GM18858 (cell line): ENCODE data around the gene RILPL1.
"Not testable (repeated sequence)": the region's sequence is repeated elsewhere in the genome, so short reads cannot be mapped to it uniquely, and the experiment has no call there.

Experiments
- ATAC-seq: cut with Tn5 transposase; IDR thresholded peaks from one replicate; pipeline ENCODE4 v1.9.1; 2021; ENCODE audit not compliant: unreplicated experiment

RILPL1 gene

GRCh38 chr12:123494124-123494851 lies 39.2 kb downstream of the RILPL1 start:
- no peak for ATAC-seq

DNA sequence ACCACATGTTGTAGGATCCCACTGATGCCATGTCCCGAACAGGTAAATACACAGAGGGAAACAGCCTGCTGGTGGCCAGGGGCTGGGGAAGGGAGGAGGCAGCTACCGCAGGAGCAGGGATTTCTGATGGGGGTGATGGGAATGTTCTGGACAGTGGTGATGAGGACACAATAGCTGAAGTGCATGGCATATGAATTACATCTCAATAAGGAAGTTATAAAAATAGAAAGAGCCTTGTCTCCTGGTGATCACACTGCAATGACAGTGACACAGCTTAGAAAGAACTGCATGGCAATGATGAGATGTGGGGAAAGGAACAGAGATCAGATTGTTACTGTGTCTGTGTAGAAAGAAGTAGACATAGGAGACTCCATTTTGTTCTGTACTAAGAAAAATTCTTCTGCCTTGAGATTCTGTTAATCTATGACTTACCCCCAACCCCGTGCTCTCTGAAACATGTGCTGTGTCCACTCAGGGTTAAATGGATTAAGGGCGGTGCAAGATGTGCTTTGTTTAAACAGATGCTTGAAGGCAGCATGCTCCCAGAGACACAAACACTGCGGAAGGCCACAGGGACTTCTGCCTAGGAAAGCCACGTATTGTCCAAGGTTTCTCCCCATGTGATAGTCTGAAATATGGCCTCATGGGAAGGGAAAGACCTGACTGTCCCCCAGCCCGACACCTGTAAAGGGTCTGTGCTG lies 41.0 kb downstream of the RILPL1 start:
- ATAC-seq = not testable (repeated sequence)

DNA sequence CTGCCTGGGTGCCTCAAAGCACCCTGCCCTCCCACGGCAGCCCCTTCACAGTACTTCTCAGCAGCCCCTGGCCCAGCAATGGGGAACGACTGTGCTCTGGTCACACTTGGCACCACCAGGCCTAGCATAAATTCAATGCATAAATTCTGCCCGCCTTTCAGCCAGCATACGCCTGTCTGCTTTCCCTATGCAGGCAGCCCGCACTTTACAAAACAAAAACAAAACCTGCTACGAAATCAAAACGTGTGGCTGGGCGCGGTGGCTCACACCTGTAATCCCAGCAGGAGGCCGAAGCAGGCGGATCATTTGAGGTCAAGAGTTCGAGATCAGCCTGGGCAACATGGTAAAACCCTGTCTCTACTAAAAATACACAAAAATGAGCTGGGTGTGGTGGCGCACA lies 42.0 kb downstream of the RILPL1 start:
- ATAC-seq = no peak

- ATAC-seq = no peak
Measured at GRCh38 chr12:123491056-123491455, 42.5 kb downstream of the RILPL1 start.

- ATAC-seq = no peak
Measured at GRCh38 chr12:123490089-123490488, 43.4 kb downstream of the RILPL1 start.

DNA sequence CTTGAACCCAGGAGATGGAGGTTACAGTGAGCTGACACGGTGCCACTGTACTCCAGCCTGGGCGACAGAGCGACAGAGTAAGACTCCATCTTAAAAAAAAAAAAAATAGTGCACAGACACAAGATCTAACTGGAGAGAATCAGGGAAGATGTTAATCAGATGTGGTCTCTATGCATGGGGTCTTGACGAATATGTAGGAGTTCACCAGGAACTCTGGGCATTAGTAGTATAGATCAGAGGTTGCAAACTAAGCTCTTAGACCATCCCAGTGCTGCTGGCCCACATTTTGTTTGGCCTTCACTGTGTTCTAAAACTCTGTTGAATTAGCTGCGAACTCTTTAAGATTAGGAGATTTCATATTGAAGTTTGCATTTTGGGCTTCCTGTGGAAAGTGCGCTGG lies 43.9 kb downstream of the RILPL1 start:
- no peak for ATAC-seq

DNA sequence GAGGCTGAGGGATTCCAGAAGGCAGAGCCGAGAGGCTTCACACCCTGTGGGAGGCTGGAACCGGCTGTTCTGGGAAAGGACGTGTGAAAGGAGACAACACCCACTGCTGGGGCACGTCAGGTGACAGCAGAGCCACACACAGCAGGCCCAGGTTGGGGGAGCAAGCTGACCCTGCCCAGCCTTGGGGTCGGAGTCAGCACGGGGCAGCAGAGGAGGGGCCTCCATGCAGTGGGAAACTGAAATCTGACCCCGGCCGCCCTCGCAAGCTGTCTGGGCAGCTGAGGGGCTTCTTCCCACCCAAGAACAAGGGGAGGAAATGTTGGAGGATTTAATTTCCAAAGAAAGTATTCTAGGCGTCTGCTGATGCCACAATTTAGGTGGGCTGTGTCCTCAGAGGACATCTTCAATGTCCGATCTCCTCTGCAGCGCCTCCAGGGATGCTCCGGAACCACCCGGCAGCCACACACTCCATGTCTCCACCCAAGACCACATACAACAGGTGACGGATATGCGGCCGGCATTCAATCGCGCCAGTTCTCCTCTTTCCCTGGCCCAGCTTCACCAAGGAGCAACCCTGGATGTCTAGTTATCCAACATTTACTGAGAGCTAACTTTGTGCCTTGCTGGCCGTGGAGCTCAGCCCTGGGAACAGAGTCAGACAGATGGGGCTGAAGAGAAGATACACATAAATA lies 44.8 kb downstream of the RILPL1 start:
- ATAC-seq = no peak

GRCh38 chr12:123487428-123487827 lies 46.1 kb downstream of the RILPL1 start:
- no peak for ATAC-seq

GRCh38 chr12:123485756-123486155 lies 47.8 kb downstream of the RILPL1 start:
- ATAC-seq = no peak

- no peak for ATAC-seq
Measured at GRCh38 chr12:123483602-123484248, 49.8 kb downstream of the RILPL1 start.

DNA sequence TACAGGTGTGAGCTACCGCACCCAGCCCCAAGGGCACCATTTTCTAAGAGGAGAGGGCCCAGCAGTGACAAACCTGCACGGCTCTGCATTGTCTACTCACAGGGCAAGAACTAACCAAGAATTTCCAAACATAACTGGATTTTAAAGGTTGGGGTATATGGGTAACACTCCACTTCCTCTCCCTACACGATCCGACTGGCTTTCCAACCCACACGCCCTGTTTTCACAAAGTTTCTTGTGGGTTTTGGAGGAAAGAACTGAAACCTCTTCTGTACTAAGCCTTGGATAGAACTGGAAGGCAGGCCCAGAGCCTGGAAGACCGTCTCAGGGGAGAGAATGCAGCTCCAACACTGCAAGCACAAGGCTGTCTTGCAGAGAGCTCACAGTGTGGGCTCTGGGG lies 50.6 kb downstream of the RILPL1 start:
- no peak for ATAC-seq

DNA sequence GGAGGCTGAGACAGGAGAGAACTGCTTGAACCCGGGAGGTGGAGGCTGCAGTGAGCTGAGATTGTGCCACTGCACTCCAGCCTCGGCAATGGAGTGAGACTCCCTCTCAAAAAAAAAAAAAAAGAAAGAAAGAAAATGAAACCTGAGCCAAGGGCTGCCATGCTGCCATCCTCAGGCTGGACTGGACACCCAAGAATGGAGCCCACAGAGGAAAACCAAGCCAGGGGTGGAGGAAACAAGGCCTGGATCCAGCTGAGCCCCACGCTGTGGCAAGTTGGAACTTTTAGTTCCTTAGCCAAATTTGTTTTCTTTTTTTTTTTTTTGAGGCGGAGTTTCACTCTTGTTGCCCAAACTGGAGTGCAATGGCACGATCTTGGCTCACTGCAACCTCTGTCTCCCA lies 52.3 kb downstream of the RILPL1 start:
- not testable (repeated sequence) for ATAC-seq

- ATAC-seq = no peak
Measured at GRCh38 chr12:123479442-123480180, 53.9 kb downstream of the RILPL1 start.

GRCh38 chr12:123478762-123479161 lies 54.8 kb downstream of the RILPL1 start:
- no peak for ATAC-seq

GRCh38 chr12:123478069-123478468 lies 55.5 kb downstream of the RILPL1 start:
- no peak for ATAC-seq

- ATAC-seq = no peak
Measured at GRCh38 chr12:123475246-123475703, 58.2 kb downstream of the RILPL1 start.

- ATAC-seq = no peak
Measured at GRCh38 chr12:123474485-123475245, 58.9 kb downstream of the RILPL1 start.

GRCh38 chr12:123472438-123472849 lies 61.1 kb downstream of the RILPL1 start:
- ATAC-seq = no peak

DNA sequence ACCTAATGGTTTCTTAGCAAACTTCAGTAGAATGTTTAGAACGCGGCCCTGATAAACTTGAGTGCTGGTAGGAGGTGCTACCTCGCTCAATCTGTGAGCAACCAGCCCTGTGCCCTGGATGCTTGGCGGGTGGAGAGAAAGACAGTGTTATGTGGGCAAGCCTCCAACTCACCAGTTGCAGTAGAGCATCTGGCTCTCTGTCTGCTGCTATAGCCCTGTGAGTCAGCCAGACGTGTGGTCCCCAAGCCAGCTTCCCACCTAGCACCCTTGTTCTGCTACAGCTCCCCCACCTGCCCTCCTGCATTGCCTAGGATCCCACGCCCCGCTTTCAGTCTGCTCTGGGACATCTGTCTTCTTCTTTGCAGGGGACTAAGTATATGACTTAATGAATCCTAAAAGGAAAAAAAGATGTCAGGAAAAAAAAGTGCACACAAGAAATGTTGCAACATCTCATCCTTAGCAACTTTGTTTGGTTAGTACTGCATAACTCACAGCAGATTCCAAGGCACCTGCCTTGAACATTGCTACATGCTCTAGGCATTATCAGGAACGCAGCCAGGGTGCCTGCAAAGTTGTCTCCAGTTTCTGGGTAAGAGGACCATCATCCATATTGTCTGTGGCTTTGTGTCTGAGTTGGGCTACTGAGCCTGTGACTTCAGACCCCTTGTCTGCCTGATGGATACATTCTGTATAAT lies 62.0 kb downstream of the RILPL1 start:
- no peak for ATAC-seq
